Measurements from ENCODE around the gene WDR20. TPM values are rescaled to one million over a fixed set of nuclear protein-coding genes. Genes with fewer than 3 reads are reported as not detected.

Gene WDR20
- total RNA-seq, 2 experiments from 2014 or later: 30.3 to 30.6 TPM

- Mint-ChIP-seq H3K9me3 (ENCODE audit: insufficient read depth) (no peaks in the 10 kb centered on the region), H3K36me3 (ENCODE audit: low read depth) (no peaks in the 10 kb centered on the region), H3K27ac (no peak overlapping the region), H3K4me1 (ENCODE audit: low read depth) (no peaks in the 10 kb centered on the region), H3K27me3 (ENCODE audit: low read depth) (no peaks in the 10 kb centered on the region), H3K4me3 (no peak overlapping the region)
- no peak for DNase-seq
- ATAC-seq: no peak
- CTCF ChIA-PET: no interaction called here
- POLR2A ChIA-PET: interaction anchor here (0.7 kb wide), 1 partner anchor 171 kb away, joined by 3 read pairs; no protein-coding TSS in a partner anchor
Observed at GRCh38 chr14:102251161-102251560, 111.5 kb downstream of the WDR20 start.

- ATAC-seq (no peak), DNase-seq (no peak)
- Mint-ChIP-seq H3K36me3 (ENCODE audit: low read depth) (no peaks in the 10 kb centered on the region), H3K9me3 (ENCODE audit: insufficient read depth) (no peaks in the 10 kb centered on the region), H3K27me3 (ENCODE audit: low read depth) (no peaks in the 10 kb centered on the region), H3K4me3 (no peak overlapping the region), H3K4me1 (ENCODE audit: low read depth) (no peaks in the 10 kb centered on the region), H3K27ac (no peak overlapping the region)
- ChIA-PET CTCF (no interaction called here), POLR2A (no interaction called here)
Observed at GRCh38 chr14:102252834-102253801, 113.4 kb downstream of the WDR20 start.

DNA sequence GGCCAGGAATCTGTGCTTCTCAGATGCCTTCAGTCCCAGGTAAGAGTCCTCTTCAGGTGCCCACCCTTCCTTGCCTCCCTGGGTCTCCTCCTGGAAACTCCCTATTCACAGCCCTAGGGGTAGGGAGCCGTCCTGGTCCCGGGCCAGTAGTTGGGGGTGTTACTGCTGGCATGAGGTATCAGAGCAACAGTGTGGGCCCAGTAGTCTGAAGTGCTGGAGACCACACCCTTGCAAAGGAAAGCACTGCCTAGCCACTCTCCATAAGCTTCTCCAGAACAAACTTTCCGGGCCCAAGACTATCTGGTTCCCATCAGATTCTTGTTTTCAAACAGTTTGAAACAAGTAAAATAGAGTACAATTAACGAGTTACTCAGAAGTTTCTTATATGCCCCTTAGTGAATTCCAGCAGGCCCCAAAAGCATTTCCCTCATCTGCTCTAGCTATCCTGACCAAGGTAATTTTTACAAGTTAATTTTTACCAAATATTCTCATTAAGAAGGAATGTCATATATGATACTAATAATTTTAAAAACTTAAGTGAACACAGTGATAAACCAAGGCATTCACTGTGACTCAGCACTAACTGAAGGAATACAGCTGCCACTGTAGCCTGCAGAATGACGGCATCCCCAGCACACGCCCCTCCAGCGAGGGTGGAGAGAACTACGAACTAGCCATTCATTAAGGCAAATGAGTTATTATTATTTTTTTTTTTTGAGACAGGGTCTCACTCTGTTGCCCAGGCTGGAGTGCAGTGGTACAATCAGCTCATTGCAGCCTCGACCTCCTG, 115.9 kb downstream of the WDR20 start:
- DNase-seq (no peak), ATAC-seq (no peak)
- H3K9me3 Mint-ChIP-seq (ENCODE audit: insufficient read depth): no peaks in the 10 kb centered on the region
- POLR2A ChIA-PET: no interaction called here
- H3K4me1 Mint-ChIP-seq (ENCODE audit: low read depth): no peaks in the 10 kb centered on the region
- CTCF ChIA-PET: no interaction called here
- no peaks in the 10 kb centered on the region for H3K36me3 Mint-ChIP-seq (ENCODE audit: low read depth)
- no peaks in the 10 kb centered on the region for H3K27me3 Mint-ChIP-seq (ENCODE audit: low read depth)
- H3K27ac Mint-ChIP-seq: no peak overlapping the region
- no peak overlapping the region for H3K4me3 Mint-ChIP-seq

DNA sequence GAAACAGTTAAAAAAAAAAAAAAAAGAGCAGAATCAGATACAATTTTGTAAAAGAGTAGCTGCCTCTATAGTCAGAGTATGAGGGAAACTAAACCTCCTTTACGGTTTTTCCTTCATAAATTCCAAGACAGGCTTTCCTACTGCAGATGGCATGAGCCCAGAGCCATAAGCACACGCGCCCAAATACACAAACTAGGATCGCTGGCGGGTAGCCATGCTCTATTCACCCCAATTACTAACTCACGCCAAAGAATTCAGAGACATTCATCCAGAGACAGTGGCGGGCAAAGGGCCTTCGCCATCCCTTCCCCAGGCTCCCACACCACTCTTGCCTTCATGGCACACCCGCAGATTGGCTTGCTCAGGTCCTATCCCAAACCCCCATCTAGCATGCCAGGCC, 117.0 kb downstream of the WDR20 start:
- H3K4me3 Mint-ChIP-seq: no peak overlapping the region
- H3K4me1 Mint-ChIP-seq (ENCODE audit: low read depth): no peaks in the 10 kb centered on the region
- no peaks in the 10 kb centered on the region for H3K9me3 Mint-ChIP-seq (ENCODE audit: insufficient read depth)
- no peaks in the 10 kb centered on the region for H3K36me3 Mint-ChIP-seq (ENCODE audit: low read depth)
- no peak for ATAC-seq
- POLR2A ChIA-PET: no interaction called here
- H3K27me3 Mint-ChIP-seq (ENCODE audit: low read depth): no peaks in the 10 kb centered on the region
- no peak for DNase-seq
- CTCF ChIA-PET: no interaction called here
- no peak overlapping the region for H3K27ac Mint-ChIP-seq

DNA sequence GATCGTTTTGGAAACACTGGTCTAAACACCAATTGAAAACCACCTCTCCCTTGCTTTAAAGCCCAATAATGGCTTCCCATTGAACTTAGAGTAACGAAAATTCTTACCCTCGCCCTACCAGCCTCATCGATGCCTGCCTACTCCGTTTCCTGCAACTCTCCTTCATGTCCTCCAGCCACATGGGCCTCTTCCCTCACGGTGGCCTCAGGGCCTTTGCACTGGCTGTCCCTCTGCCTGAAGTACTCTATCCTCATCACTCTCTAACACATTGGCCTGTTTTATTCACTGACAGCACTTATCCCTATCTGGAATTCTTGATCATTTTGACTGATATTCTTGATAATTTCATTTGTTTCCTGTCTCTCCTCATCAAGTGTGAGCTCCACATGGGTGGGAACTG, 118.4 kb downstream of the WDR20 start:
- H3K27ac Mint-ChIP-seq: no peak overlapping the region
- DNase-seq: no peak
- H3K27me3 Mint-ChIP-seq (ENCODE audit: low read depth): no peaks in the 10 kb centered on the region
- ChIA-PET CTCF (no interaction called here), POLR2A (no interaction called here)
- no peaks in the 10 kb centered on the region for H3K4me1 Mint-ChIP-seq (ENCODE audit: low read depth)
- H3K9me3 Mint-ChIP-seq (ENCODE audit: insufficient read depth): no peaks in the 10 kb centered on the region
- H3K36me3 Mint-ChIP-seq (ENCODE audit: low read depth): no peaks in the 10 kb centered on the region
- no peak for ATAC-seq
- no peak overlapping the region for H3K4me3 Mint-ChIP-seq

Other genes starting within 250 kb of the WDR20 start
- 100 to 1,000 TPM; 271 to 274 TPM for gene DYNC1H1, start 175.3 kb upstream of the WDR20 start, total RNA-seq
- 100 to 1,000 TPM; 702 to 715 TPM for gene HSP90AA1, start 52.9 kb upstream of the WDR20 start, total RNA-seq
- gene MOK, start 165.3 kb downstream of the WDR20 start, total RNA-seq: 1 to 10 TPM; 3.3 to 4.1 TPM
- 10 to 100 TPM; 18.1 to 18.4 TPM for gene ZNF839, start 179.8 kb downstream of the WDR20 start, total RNA-seq
- gene CINP, start 223.0 kb downstream of the WDR20 start, total RNA-seq: 10 to 100 TPM; 31.1 to 33.4 TPM
- 1 to 10 TPM; 8.0 to 9.4 TPM for gene TECPR2, start 223.0 kb downstream of the WDR20 start, total RNA-seq